Fibroblast of skin of back (primary cell): ENCODE results near the gene CALR.

Experiments used
- DNase-seq: peaks from one replicate; pipeline ENCODE4 v3.0.0-alpha.2; 2013

CALR gene

GRCh38 chr19:12979974-12980373 is 41.6 kb downstream of the CALR start:
- no peak for DNase-seq

- DNase-seq: no peak
These were observed 44.2 kb downstream of the CALR start for GRCh38 chr19:12982648-12983047.

- no peak for DNase-seq
These were observed 44.7 kb downstream of the CALR start for GRCh38 chr19:12983091-12983490.

DNA sequence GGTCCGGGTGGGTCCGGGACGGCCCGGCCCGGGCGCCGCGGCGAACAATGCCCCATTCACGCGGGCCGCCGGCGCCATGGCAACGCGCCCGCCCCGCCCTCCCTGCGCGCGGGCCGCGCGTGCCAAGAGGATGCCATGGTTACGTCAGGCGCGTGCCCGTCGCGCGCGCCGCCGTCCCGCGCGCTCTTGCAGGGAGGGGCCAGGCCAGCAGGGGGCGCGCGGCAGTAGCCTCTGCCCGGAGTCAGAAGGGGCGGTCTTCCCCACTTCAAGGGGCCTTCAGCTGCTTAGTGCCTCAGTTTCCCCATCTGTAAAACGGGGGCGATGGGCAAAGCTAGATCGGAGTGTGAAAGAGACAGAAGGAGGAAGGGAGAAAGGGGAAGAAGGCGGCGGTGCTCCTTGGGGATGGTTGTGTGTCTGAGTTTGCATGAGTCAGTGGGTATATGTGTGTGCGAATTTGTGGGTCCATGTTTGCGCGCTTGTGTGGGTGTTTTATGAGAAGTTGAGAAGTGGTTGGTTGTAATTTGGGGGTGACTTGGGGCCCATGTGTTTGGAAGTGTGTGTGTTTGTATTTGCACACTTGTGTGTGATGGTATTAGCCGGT is 45.2 kb downstream of the CALR start:
- DNase-seq: peak; percentile 74

DNA sequence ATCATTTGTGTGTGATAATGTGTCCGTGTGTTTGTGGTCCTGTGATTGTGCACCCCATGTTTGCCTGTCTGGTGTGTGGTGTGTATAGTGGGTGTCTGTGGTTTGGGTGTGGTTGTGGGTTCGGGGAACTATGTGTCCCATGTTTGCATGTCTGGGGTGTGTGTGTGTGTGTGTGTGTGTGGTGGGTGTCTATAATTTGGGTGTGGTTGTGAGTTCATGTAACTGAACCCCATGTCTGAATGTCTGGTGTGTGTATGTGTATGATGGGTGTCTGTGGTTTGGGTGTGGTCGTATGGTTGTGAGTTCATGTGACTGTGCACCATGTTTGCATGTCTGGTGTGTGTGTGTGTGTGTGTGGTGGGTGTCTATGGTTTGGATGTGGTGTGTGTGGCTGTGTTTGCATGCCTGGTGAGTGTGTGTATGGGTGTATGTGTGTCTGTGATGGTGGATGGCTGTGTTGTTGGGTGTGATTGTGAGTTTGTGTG is 45.8 kb downstream of the CALR start:
- no peak for DNase-seq

DNA sequence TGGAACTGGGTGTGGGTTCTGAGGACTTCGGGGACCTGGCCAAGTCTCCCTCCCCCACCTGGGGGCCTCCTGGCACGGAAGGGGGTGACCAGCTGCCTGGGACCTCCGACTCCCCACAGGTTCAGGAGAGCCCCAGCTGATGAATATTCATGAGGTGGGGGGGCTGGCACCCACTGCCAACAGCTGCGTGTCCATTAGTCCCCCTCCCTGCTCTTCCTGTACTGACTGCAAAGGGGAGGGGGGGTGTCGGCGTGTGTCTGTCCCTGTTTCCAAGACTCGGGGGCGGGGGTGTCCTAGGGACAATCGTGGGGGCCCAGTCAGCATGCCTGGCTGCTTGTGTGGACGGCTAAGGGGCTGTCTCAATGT is 46.3 kb downstream of the CALR start:
- DNase-seq: no peak

- DNase-seq: peak; percentile 56
These were observed 46.8 kb downstream of the CALR start for GRCh38 chr19:12985049-12985776.

- no peak for DNase-seq
These were observed 48.3 kb downstream of the CALR start for GRCh38 chr19:12986726-12987125.

GRCh38 chr19:12987190-12987589 is 48.8 kb downstream of the CALR start:
- DNase-seq: no peak

- DNase-seq: no peak
These were observed 49.4 kb downstream of the CALR start for GRCh38 chr19:12987781-12988180.

GRCh38 chr19:12990431-12990830 is 52.0 kb downstream of the CALR start:
- no peak for DNase-seq

DNA sequence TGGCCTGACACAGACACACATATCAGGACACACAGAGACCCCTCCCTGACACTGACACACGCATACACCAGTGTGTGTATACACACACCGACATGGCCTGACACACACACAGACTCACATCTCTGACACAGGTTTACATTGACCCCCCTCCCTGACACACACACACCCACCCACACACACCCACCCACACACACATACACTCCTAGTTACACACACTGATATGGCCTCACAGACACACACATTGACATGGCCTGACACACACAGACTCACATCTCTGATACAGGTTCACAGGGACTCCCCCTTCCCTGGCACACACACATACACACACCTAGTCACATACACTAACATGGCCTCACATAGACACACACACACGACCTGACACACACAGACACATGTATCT is 52.4 kb downstream of the CALR start:
- no peak for DNase-seq

- no peak for DNase-seq
These were observed 52.9 kb downstream of the CALR start for GRCh38 chr19:12991296-12991695.

DNA sequence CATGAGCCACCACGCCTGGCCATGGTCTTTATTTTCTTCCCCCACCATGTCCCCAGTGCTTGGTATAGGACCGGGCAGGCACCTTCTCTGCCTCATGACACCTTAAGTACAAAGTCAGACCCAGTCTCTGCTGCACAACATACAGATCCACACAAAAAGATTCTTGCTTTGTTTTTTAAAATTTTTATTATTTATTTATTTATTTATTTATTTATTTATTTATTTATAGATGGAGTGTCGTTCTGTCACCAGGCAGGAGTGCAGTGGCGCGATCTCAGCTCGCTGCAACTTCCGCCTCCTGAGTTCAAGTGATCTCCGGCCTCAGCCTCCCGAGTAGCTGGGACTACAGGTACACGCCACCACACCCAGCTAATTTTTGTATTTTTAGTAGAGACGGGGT is 54.3 kb downstream of the CALR start:
- DNase-seq: no peak

- DNase-seq: no peak
These were observed 55.2 kb downstream of the CALR start for GRCh38 chr19:12993562-12993961.
